ENCODE measurements around the gene KCNH3. TPM values are rescaled to one million over a fixed set of nuclear protein-coding genes. Genes with fewer than 3 reads are reported as not detected.

KCNH3 gene
- total and polyA plus RNA-seq, 2 of the 13 experiments (the other 11 are each of a cell fraction or from before 2014, with no cell fraction given): 0.01 to 0.07 TPM

- TF ChIP-seq FOXP1 (IDR thresholded peaks at IDR 0.05) (no peak), FOXP1 (CRISPR knock-in tag; IDR thresholded peaks at IDR 0.05) (no peak), ZNF557 (CRISPR knock-in tag; IDR thresholded peaks at IDR 0.05) (no peak), ZNF331 (CRISPR knock-in tag; IDR thresholded peaks at IDR 0.05) (no peak), HNF4G (IDR thresholded peaks at IDR 0.05; ENCODE audit: borderline replicate concordance, low read depth, low read length) (no peak), HNF4G (CRISPR knock-in tag; IDR thresholded peaks at IDR 0.05; ENCODE audit: borderline replicate concordance, low read depth) (peak; percentile 45; the same call in 1 of the 2 replicates), ZNF414 (CRISPR knock-in tag; IDR thresholded peaks at IDR 0.05) (no peak), RBFOX2 (IDR thresholded peaks at IDR 0.05; ENCODE audit: low read depth, low read length) (peak; percentile 84), KLF11 (CRISPR knock-in tag; IDR thresholded peaks at IDR 0.05) (peak; percentile 70; the same call in 1 of the 2 replicates), SIN3A (IDR thresholded peaks at IDR 0.05; ENCODE audit: borderline replicate concordance, low read depth, low read length) (no peak), KDM2A (CRISPR knock-in tag; IDR thresholded peaks at IDR 0.05; ENCODE audit: borderline replicate concordance, low read depth) (peak; percentile 79), HOXD1 (CRISPR knock-in tag; IDR thresholded peaks at IDR 0.05) (no peak), ZNF350 (CRISPR knock-in tag; IDR thresholded peaks at IDR 0.05; ENCODE audit: borderline replicate concordance, low read depth) (peak; percentile 92), SNAPC4 (CRISPR knock-in tag; IDR thresholded peaks at IDR 0.05) (peak; percentile 87; the same call in 1 of the 2 replicates), MTF2 (CRISPR knock-in tag; IDR thresholded peaks at IDR 0.05; ENCODE audit: borderline replicate concordance) (no peak), HCFC1 (IDR thresholded peaks at IDR 0.05; ENCODE audit: low read depth, low read length) (peak; percentile 66), ZMAT3 (CRISPR knock-in tag; conservative IDR thresholded peaks at IDR 0.05) (no peak), SNAI1 (CRISPR knock-in tag; IDR thresholded peaks at IDR 0.05; ENCODE audit: borderline replicate concordance) (no peak), MAFF (IDR thresholded peaks at IDR 0.05; ENCODE audit: low read depth, low read length) (no peak)
- TF ChIP-seq, protein P1, sequence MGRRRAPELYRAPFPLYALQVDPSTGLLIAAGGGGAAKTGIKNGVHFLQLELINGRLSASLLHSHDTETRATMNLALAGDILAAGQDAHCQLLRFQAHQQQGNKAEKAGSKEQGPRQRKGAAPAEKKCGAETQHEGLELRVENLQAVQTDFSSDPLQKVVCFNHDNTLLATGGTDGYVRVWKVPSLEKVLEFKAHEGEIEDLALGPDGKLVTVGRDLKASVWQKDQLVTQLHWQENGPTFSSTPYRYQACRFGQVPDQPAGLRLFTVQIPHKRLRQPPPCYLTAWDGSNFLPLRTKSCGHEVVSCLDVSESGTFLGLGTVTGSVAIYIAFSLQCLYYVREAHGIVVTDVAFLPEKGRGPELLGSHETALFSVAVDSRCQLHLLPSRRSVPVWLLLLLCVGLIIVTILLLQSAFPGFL (CRISPR knock-in tag; IDR thresholded peaks at IDR 0.05): no peak
- TF ChIP-seq, protein P2, sequence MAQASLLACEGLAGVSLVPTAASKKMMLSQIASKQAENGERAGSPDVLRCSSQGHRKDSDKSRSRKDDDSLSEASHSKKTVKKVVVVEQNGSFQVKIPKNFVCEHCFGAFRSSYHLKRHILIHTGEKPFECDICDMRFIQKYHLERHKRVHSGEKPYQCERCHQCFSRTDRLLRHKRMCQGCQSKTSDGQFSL (CRISPR knock-in tag; IDR thresholded peaks at IDR 0.05): no peak; the same call in 1 of the 2 replicates
Observed at GRCh38 chr12:49567611-49568441, 29.0 kb downstream of the KCNH3 start, which contains the start of gene MCRS1 (continued).

All from HepG2 (cell line).